VCaP (cell line): ENCODE data around the gene TRIM46.
"Not testable (repeated sequence)": the region's sequence is repeated elsewhere in the genome, so short reads cannot be mapped to it uniquely, and the experiment has no call there.

ENCODE experiments used
- H3K27ac ChIP-seq: fragments of 450-650 bp; 2 replicates; pipeline ENCODE4 v1.5.1; 2017
- CTCF ChIP-seq: fragments of 450-650 bp; conservative IDR thresholded peaks from 2 replicates; pipeline ENCODE4 v1.5.1; 2017; ENCODE audit warnings: mild to moderate bottlenecking, moderate library complexity

TRIM46 gene

GRCh38 chr1:155219592-155220031 lies 46.0 kb downstream of the TRIM46 start:
- no peak for TF ChIP-seq CTCF

GRCh38 chr1:155220211-155220965 lies 46.7 kb downstream of the TRIM46 start:
- not testable (repeated sequence) for H3K27ac ChIP-seq

More at GRCh38 chr1:155219592-155220031, 46.0 kb downstream of the TRIM46 start:
- peak overlapping the region; percentile 21; the same call in 1 of the 2 replicates for H3K27ac ChIP-seq

- TF ChIP-seq CTCF: no peak
- no peak overlapping the region for H3K27ac ChIP-seq
These were observed 49.4 kb downstream of the TRIM46 start for GRCh38 chr1:155223047-155223446.

GRCh38 chr1:155225404-155225759 lies 51.7 kb downstream of the TRIM46 start:
- H3K27ac ChIP-seq: peak overlapping the region; percentile 82; the same call in 1 of the 2 replicates

- H3K27ac ChIP-seq: peak overlapping the region; percentile 82
- peak; percentile 53 for TF ChIP-seq CTCF
These were observed 52.7 kb downstream of the TRIM46 start for GRCh38 chr1:155226188-155226909.

- peak overlapping the region; percentile 82 for H3K27ac ChIP-seq
- no peak for TF ChIP-seq CTCF
These were observed 53.2 kb downstream of the TRIM46 start for GRCh38 chr1:155226910-155227260.

- TF ChIP-seq CTCF: no peak
- H3K27ac ChIP-seq: peak overlapping the region; percentile 82
These were observed 53.8 kb downstream of the TRIM46 start for GRCh38 chr1:155227261-155228095.

GRCh38 chr1:155228096-155228427 lies 54.4 kb downstream of the TRIM46 start:
- H3K27ac ChIP-seq: peak overlapping the region; percentile 82
- no peak for TF ChIP-seq CTCF

GRCh38 chr1:155231302-155231701 lies 57.7 kb downstream of the TRIM46 start:
- not testable (repeated sequence) for H3K27ac ChIP-seq

GRCh38 chr1:155232001-155232978 lies 58.6 kb downstream of the TRIM46 start:
- not testable (repeated sequence) for H3K27ac ChIP-seq

GRCh38 chr1:155233502-155233901 lies 59.9 kb downstream of the TRIM46 start:
- not testable (repeated sequence) for H3K27ac ChIP-seq
